GM23338 (cell line): ENCODE results near the gene DNAJB8. TPM values are rescaled to one million over a fixed set of nuclear protein-coding genes. Genes with fewer than 3 reads are reported as not detected.

ENCODE experiments used
- ATAC-seq: fragments of 200-7000 bp; cut with Tn5 transposase; 3 replicates; pipeline ENCODE4 v1.9.1; 2020
- DNase-seq: peaks from one replicate; pipeline ENCODE4 v3.0.0-alpha.2; 2015; ENCODE audit warnings: low spot score
- H2AFZ ChIP-seq: fragments of 200-600 bp; sonication (generic); 2 replicates; pipeline ENCODE4 v1.8.0; 2016; ENCODE audit warnings: antibody characterized with exemption, mild to moderate bottlenecking, moderate library complexity
- H3F3A ChIP-seq: fragments of 200-600 bp; sonication (generic); replicated peaks from 2 replicates; pipeline ENCODE4 v1.8.0; 2017; ENCODE audit warnings: antibody characterized with exemption, mixed run types, low read depth
- H3K27ac ChIP-seq: fragments of 200-600 bp; sonication (generic); 2 replicates; pipeline ENCODE4 v1.6.1; 2016; ENCODE audit warnings: low read depth
- H3K27me3 ChIP-seq: fragments of 200-600 bp; sonication (generic); 2 replicates; pipeline ENCODE4 v1.8.0; 2016; ENCODE audit warnings: mild to moderate bottlenecking, mixed run types, moderate library complexity; ENCODE audit not compliant: insufficient read depth
- H3K36me3 ChIP-seq: fragments of 200-600 bp; sonication (generic); 2 replicates; pipeline ENCODE4 v1.8.0; 2016; ENCODE audit warnings: mild to moderate bottlenecking; ENCODE audit not compliant: insufficient read depth
- H3K4me1 ChIP-seq: fragments of 200-600 bp; sonication (generic); 2 replicates; pipeline ENCODE4 v1.8.0; 2016; ENCODE audit warnings: mild to moderate bottlenecking, moderate library complexity; ENCODE audit not compliant: insufficient read depth
- H3K4me2 ChIP-seq: fragments of 200-600 bp; sonication (generic); 2 replicates; pipeline ENCODE4 v1.7.1; 2017; ENCODE audit warnings: mixed run types
- H3K4me3 ChIP-seq: fragments of 200-600 bp; sonication (generic); 2 replicates; pipeline ENCODE4 v1.6.1; 2016; ENCODE audit warnings: mixed run types
- H3K79me2 ChIP-seq: fragments of 200-600 bp; sonication (generic); replicated peaks from 2 replicates; pipeline ENCODE4 v1.8.0; 2017; ENCODE audit warnings: mild to moderate bottlenecking; ENCODE audit not compliant: insufficient read depth
- H3K9me2 ChIP-seq: fragments of 200-600 bp; sonication (generic); 2 replicates; pipeline ENCODE4 v1.8.0; 2017; ENCODE audit not compliant: insufficient read depth
- H4K20me1 ChIP-seq: fragments of 200-600 bp; sonication (generic); replicated peaks from 2 replicates; pipeline ENCODE4 v1.8.0; 2017; ENCODE audit warnings: mild to moderate bottlenecking; ENCODE audit not compliant: insufficient read depth
- H3K27ac Mint-ChIP-seq: 2 replicates; pipeline ENCODE4 v1.8.0; 2020; ENCODE audit warnings: inconsistent platforms, mild to moderate bottlenecking, moderate library complexity, mixed read lengths
- H3K27me3 Mint-ChIP-seq: 3 replicates; pipeline ENCODE4 v1.8.0; 2022; ENCODE audit warnings: low read depth, mild to moderate bottlenecking, moderate library complexity, mixed read lengths, inconsistent platforms; ENCODE audit not compliant: insufficient read depth, poor library complexity
- H3K36me3 Mint-ChIP-seq: 3 replicates; pipeline ENCODE4 v1.8.0; 2021; ENCODE audit warnings: low read depth, mild to moderate bottlenecking, inconsistent platforms, moderate library complexity, mixed read lengths
- H3K4me1 Mint-ChIP-seq: 3 replicates; pipeline ENCODE4 v1.8.0; 2020; ENCODE audit warnings: mild to moderate bottlenecking, inconsistent platforms, mixed read lengths
- H3K4me3 Mint-ChIP-seq: 3 replicates; pipeline ENCODE4 v1.8.0; 2021; ENCODE audit warnings: moderate library complexity, mild to moderate bottlenecking, inconsistent platforms, mixed read lengths
- H3K9me3 Mint-ChIP-seq: 3 replicates; pipeline ENCODE4 v1.8.0; 2020; ENCODE audit warnings: moderate library complexity, mild to moderate bottlenecking, inconsistent platforms, mixed read lengths
- CREB1 ChIP-seq: fragments of 250-450 bp; sonication (Bioruptor Pico); IDR thresholded peaks from 2 replicates; pipeline ENCODE4 v1.5.0; 2020; ENCODE audit warnings: low read depth, mild to moderate bottlenecking, moderate library complexity
- ETS1 ChIP-seq: IDR thresholded peaks from 2 replicates; pipeline ENCODE4 v1.6.1; 2016; ENCODE audit warnings: antibody characterized with exemption
- EZH2 ChIP-seq: fragments of 200-600 bp; sonication (generic); IDR thresholded peaks from one replicate; pipeline ENCODE4 v1.8.0; 2017; ENCODE audit warnings: antibody characterized with exemption, mild to moderate bottlenecking, low read depth; ENCODE audit not compliant: unreplicated experiment
- EZH2phosphoT487 ChIP-seq: fragments of 200-600 bp; sonication (generic); IDR thresholded peaks from one replicate; pipeline ENCODE4 v1.8.1; 2018; ENCODE audit warnings: antibody characterized with exemption; ENCODE audit not compliant: unreplicated experiment
- JUNB ChIP-seq: IDR thresholded peaks from one replicate; pipeline ENCODE4 v1.6.1; 2016; ENCODE audit warnings: antibody characterized with exemption; ENCODE audit not compliant: unreplicated experiment
- NANOG ChIP-seq: IDR thresholded peaks from 2 replicates; pipeline ENCODE4 v1.6.1; 2016; ENCODE audit warnings: antibody characterized with exemption, borderline replicate concordance
- POLR2AphosphoS5 ChIP-seq: IDR thresholded peaks from 2 replicates; pipeline ENCODE4 v1.6.1; 2016; ENCODE audit warnings: antibody characterized with exemption, low read depth
- REST ChIP-seq: IDR thresholded peaks from one replicate; pipeline ENCODE4 v1.6.1; 2018; ENCODE audit warnings: antibody characterized with exemption; ENCODE audit not compliant: unreplicated experiment
- STAT1 ChIP-seq: IDR thresholded peaks from one replicate; pipeline ENCODE4 v1.6.1; 2016; ENCODE audit warnings: antibody characterized with exemption; ENCODE audit not compliant: unreplicated experiment
- ZNF114 ChIP-seq: fragments of 250-450 bp; sonication (Bioruptor Pico); IDR thresholded peaks from 2 replicates; pipeline ENCODE4 v1.5.0; 2020; ENCODE audit warnings: mild to moderate bottlenecking, moderate library complexity
- ZNF331 ChIP-seq: fragments of 250-450 bp; sonication (Bioruptor Pico); IDR thresholded peaks from 2 replicates; pipeline ENCODE4 v1.5.0; 2020; ENCODE audit warnings: low read depth, mild to moderate bottlenecking, moderate library complexity
- ZNF462 ChIP-seq: fragments of 250-450 bp; sonication (Bioruptor Pico); IDR thresholded peaks from 2 replicates; pipeline ENCODE4 v1.5.0; 2020; ENCODE audit warnings: mild to moderate bottlenecking, moderate library complexity
- polyA plus RNA-seq: library from polyadenylated mRNA; unstranded; fragments of >200 nt; fragmentation: Nextera tagmentation; extraction: Ambion mirVana; gene quantifications from 2 replicates; pipeline ENCODE4 v1.2.1, GENCODE V29; 2016
- total RNA-seq: library from RNA; depleted of rRNA; stranded (reverse); fragments of >200 nt; shearing (Covaris generic); gene quantifications from 2 replicates; pipeline ENCODE4 v1.2.3, GENCODE V29; 2014
- TF ChIP-seq, protein P1 (sequence below), 2 experiments: fragments of 200-600 bp in 1 of 2; sonication (generic) in 1 of 2; conservative IDR thresholded peaks; 2 replicates each; pipeline versions ENCODE4 v1.5.1 to v1.6.1; 2016 to 2017; ENCODE audit warnings: antibody characterized with exemption in 2 of 2, low read depth in 2 of 2, mild to moderate bottlenecking in 2 of 2, moderate library complexity in 1 of 2

Gene DNAJB8
- total and polyA plus RNA-seq, 2 experiments from 2014 or later, result not detected

GRCh38 chr3:128418900-128419299, 47.8 kb downstream of the DNAJB8 start:
- no peaks in the 10 kb centered on the region; the same call in 2 of the 3 replicates for H3K36me3 Mint-ChIP-seq
- no peaks in the 10 kb centered on the region for H4K20me1 ChIP-seq
- H3K9me3 Mint-ChIP-seq, result no peaks in the 10 kb centered on the region; the same call in 2 of the 3 replicates
- no peaks in the 10 kb centered on the region for H3F3A ChIP-seq
- H3K27me3 ChIP-seq, result no peaks in the 10 kb centered on the region
- H3K4me3 ChIP-seq, result no peak overlapping the region
- H3K27ac ChIP-seq, result no peak overlapping the region
- H3K4me2 ChIP-seq, result no peak overlapping the region
- ATAC-seq (no peak), DNase-seq (no peak)
- H2AFZ ChIP-seq, result no peak overlapping the region
- no peaks in the 10 kb centered on the region for H3K9me2 ChIP-seq
- H3K79me2 ChIP-seq, result no peaks in the 10 kb centered on the region
- peaks cover 11% of the 10 kb centered on the region for H3K4me1 Mint-ChIP-seq
- peaks cover 9% of the 10 kb centered on the region for H3K27me3 Mint-ChIP-seq
- no peak overlapping the region for H3K4me3 Mint-ChIP-seq
- H3K4me1 ChIP-seq, result no peaks in the 10 kb centered on the region
- H3K27ac Mint-ChIP-seq, result no peak overlapping the region
- H3K36me3 ChIP-seq, result no peaks in the 10 kb centered on the region
- TF ChIP-seq ZNF462 (no peak), CREB1 (CRISPR knock-in tag) (no peak), REST (no peak), ZNF114 (CRISPR knock-in tag) (no peak), ETS1 (no peak), POLR2AphosphoS5 (no peak), NANOG (no peak), EZH2phosphoT487 (no peak), STAT1 (no peak), JUNB (no peak), ZNF331 (CRISPR knock-in tag) (no peak), EZH2 (no peak)
- TF ChIP-seq, protein P1, sequence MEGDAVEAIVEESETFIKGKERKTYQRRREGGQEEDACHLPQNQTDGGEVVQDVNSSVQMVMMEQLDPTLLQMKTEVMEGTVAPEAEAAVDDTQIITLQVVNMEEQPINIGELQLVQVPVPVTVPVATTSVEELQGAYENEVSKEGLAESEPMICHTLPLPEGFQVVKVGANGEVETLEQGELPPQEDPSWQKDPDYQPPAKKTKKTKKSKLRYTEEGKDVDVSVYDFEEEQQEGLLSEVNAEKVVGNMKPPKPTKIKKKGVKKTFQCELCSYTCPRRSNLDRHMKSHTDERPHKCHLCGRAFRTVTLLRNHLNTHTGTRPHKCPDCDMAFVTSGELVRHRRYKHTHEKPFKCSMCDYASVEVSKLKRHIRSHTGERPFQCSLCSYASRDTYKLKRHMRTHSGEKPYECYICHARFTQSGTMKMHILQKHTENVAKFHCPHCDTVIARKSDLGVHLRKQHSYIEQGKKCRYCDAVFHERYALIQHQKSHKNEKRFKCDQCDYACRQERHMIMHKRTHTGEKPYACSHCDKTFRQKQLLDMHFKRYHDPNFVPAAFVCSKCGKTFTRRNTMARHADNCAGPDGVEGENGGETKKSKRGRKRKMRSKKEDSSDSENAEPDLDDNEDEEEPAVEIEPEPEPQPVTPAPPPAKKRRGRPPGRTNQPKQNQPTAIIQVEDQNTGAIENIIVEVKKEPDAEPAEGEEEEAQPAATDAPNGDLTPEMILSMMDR (conservative IDR thresholded peaks at IDR 0.05; ENCODE audit: low read depth in 2 of 2), result no peak
